Stimulated activated CD8-positive, alpha-beta memory T cell treated with anti-CD3 and anti-CD28 coated beads, Interleukin-7, amount 100 ng/mL, for 4 hours (primary cell): Measurements from ENCODE around the gene KPTN.
"Not testable (repeated sequence)": the region's sequence is repeated elsewhere in the genome, so short reads cannot be mapped to it uniquely, and the experiment has no call there.

ENCODE experiments used
- DNase-seq, 2 donors: peaks; one replicate each; pipeline ENCODE4 v3.0.0-alpha.2; 2020; ENCODE audit warnings: low read depth in 2 of 2

KPTN gene

DNA sequence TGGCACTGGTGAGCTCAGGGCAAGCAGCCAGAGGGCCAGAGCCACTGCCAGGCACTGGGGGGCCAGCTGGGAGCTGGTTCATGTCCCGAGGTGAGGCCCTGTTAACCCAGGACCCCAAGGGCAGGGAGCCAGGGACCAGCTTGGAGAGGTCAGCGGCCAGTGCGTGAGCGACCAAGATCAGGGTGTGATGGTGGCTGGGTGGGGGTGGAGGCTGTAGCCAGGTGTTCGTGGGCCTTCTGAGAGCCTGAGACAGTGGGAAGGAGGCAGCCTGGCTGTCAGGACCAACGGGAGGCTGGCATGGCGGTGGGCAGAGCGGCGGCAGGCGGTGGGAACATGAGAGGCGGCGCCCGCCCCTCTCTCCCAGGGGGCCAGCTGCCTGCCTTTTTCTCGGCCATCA, 8.1 kb upstream of the KPTN start:
- no peak for DNase-seq

DNA sequence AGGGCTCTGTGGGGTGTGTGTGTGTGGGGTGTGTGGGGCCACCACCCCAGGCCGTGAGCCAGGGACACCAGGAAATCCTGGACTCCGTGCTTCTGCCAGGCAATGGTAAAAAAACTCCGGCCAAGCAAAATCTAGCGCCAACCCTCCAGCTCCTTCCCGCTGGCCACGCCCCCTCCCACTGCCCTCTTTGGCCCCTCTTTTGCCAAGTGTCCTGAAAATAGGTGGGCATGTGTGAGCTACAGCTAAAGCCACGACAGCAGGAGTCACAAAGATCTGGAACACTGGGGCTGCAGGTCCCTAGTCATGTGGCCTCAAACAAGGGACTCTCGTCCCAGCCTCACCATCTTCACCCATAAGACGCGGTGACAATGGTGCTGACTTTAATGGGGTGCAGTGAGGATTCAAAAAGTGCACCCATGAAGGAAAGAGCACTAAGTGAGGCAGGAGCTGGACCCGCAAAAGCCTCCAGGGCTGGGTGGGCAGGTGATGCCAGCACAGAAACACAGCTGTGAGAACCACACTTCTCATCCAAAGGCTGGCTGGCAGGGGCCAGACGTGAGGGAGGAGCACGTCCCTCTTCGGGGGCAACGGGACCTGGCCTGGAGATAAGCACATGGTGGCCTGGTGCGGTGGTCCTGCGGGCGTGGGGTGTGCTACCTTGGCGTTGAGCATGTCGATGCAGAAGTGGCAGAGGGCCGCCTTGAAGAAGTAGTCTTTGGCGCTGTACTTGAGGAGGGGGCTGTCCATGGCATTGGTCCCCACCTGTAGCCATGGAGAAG, 7.5 kb upstream of the KPTN start:
- no peak for DNase-seq

DNA sequence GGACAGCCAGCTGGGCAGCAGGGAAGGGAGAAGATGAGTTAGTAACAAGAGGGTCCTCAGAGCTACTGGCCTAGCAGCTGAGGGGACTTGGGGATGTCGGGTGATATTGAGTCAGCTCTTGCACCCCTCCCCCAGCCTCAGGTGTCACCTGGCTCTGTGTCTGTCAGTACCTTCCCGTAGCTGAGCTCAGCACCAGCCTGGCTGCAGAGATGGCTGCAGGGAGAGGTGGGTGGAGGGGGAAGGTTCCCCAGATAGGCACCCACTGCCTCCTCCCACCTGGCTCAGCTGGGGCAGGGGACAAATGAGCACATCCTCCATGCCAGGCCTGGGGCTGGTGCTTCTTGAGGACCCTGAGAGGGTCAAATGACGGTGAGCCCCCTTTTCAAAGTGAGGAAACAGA, 6.8 kb upstream of the KPTN start:
- no peak for DNase-seq

DNA sequence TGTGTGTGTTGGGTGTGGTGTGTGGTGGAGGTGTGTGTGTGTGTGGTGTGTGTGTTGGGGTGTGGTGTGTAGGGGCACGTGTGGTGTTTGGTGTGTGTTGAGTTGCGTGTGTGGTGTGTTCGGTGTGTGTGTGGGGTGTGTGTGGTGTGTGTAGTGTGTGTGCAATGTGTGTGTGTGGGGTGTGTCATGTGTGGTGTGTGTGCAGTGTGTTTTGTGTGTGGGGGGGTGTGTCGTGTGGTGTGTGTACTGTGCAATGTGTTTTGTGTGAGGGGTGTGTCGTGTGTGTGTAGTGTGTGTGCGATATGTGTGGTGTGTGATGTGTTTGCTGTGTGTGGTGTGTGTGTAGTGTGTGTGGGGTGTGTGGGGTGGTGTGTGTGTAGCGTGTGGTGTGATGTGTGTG, 6.0 kb upstream of the KPTN start:
- DNase-seq, result no peak

DNA sequence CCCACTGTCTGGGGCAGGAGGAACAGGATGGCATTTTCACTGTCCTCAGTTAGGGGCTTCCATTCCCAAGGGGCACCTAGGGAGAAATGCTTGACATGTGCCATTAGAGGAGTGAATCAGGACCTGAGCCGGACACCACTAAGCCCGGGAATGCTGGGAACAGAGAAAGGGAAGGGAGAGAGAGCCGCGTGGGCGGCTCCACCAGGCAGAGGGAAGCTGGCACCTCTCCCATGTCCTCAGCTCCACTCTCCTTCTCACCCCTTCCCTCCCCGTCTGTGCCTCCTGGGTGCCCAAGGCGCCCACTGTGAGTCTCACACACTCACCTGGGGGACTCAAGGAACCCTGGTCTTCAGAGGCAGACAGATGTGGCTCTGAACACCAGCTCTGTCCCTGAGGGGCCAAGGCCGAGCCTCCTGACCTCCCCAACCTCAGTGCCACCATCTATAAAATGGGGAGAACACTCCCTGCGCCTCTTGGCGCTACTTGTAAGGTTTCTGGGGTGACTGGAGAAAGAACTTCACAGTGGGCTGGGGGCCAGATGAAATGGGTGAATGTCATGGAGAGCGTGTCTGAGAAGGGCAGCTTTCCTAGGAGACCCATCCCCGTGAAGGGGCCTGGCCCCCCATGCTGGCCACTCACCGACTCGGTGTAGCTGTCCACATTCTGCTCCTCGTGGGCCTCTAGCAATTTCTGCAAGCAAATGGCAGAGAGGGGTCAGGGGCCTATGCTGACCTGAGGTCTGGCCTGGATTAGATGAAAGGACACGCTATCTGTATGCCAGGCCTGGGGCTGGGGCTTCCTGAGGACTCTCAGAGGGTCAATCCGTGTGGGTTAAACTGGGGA, 5.3 kb upstream of the KPTN start:
- DNase-seq, result no peak

DNA sequence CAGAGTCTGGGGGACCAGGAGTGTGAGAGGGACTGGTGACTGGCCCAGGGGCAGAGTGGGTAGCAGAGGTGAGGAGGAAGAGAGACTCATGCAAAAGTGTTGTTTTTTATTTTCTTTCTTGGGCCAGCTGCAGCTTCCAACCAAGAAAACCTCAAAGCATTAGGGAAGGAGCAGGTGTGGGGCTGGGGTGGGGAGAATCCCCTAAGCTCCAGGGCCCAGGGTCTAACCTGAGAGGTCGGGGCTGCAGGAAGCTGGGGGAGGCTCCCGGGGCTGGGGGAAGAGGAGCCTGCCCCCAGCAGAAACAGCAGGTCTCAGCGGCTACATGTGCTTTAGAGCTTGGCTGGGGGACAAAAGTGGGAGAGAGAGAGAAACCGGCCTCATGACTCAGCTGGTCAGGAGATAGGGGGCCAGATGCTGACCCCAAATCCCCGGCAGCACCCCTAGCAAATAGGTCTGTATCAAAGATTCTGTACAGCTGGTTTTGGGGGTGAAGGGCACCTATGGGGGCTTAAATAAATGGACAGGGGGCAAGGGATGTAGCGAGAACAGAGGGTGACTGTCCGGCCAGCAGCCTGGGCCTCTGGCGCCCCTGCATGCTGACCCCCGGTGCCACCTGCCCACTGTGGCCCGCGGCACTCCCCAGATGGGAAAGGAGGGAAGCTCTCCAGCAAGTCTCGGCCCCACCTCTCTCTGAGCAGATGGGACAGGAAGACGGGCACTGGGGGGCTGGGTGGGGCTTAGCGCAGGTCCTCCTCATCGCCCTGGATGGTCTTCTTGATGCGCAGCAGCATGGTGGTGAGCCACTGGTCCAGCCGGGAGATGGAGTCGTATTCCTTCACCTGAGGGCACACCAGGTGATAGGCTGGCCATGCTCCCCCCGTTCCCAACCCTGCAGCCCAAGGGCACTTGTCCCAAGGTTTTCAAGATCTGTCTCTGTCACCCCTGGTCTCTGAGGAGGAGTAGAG, 3.8 kb upstream of the KPTN start:
- no peak for DNase-seq

DNA sequence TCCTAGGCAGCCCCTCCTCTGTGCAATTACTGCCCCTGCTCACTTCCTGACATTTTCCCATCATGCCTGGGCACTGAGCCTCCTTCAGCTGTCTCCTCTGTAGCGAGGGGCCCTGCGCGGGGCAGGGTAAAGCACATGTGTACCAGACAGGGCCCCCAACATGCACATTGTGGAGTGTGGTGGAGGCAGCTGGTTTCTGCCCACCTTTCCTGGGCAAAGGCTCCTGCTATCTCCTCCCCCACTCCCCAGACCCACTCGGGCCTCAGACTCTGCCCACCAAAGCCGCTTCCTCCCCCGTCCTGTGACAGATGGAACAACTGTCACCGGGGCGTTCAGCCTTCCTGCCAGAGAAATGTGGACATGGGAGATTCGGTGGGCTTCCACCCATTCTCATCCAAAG, 2.9 kb upstream of the KPTN start:
- DNase-seq, result no peak

DNA sequence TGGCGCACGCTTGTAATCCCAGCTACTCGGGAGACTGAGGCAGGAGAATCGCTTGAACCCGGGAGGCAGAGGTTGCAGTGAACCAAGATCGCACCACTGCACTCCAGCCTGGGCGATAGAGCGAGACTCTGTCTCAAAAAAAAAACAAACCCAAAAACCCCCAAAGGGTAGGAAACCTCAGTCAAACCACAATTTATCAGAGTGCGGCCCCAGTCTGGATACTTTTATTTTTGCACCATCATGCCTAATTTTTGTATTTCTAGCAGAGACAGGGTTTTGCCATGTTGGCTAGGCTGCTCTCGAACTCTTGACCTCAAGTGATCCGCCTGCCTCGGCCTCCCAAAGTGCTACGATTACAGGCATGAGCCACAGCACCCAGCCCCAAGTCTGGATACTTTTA, 2.2 kb upstream of the KPTN start:
- DNase-seq, result not testable (repeated sequence)

DNA sequence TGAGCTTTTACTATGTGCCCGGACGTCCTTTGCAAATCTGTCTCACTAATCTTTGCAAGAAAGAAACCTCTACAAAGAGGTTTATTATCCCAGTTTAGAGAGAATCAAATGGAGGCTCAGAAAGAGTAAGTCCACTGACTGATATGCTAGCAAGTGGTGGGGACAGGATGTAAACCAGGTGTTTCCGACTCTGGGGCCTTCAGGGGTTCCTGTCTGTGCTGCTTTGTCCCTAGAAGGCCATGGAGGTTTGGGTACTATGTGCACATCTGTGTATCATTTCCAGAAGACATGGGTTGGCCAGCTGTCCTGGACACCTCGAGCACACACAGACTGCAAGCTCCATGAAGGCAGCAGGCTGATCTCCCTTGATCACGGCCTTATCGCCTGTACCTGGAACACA, 1.2 kb upstream of the KPTN start:
- DNase-seq, result no peak

DNA sequence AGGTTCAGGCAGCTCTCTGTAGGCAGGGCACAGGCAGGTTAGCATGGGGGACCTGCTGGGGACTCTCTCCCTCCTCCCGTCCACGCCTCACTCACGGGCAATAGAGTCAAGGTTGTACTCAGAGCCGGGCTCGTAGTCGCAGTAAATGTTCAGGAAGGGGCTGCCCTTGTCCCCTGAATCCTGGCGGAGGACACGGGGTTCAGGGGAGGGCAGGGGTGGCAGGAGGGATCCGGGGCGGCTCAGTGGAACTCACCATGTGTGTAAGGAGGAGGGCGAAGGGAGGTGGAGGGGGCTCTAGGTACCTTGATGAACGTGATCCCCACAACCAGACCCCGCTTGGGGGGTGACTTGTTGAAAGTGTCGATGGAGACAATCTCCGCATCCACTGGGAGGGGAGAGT, 819 bp downstream of the KPTN start:
- no peak for DNase-seq

DNA sequence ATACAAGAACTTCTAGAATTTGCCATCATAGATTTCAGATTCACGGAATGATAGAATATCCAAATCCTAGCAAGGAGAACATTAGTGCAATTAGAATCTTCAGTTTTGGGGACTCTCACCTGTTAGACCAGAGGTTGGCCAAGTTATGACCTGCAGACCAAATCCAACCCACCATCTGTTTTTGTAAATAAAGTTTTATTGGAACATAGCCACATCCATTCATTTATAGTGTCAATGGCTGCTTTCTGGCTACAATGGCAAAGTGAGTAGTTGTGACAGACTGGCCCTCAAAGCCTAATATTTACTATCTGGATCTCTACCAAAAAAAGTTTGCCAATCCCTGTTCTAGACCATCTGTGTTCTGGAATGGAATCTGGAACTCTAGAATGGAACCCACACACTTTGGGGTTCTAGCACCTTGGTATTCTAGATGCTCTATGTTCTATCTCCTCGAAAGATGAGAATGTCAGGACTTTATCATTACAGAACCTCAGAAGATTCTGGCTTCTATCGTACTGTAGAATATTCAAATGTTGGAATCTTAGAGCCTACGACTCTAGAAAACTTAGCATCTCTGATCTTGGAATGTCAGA, 2.5 kb downstream of the KPTN start:
- no peak for DNase-seq

DNA sequence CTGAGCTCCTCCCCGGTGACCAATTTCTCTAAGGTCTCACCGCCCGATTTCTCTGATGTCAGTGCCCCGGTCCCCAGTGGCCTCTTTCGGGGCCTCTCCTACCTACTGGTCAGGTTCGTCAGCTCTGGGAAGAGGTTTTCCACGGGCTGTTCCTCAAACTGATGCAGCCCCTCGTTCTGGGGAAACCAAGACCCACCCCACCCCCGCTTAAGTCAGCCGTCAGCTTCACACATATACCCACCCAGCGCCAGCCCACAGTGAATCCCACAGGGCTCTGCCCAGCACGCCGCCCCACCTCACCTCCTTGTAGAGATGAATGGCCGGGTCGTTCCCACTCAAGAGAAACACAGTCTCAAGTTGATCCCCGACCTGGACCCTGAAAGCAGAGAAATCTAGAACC, 3.4 kb downstream of the KPTN start:
- no peak for DNase-seq

DNA sequence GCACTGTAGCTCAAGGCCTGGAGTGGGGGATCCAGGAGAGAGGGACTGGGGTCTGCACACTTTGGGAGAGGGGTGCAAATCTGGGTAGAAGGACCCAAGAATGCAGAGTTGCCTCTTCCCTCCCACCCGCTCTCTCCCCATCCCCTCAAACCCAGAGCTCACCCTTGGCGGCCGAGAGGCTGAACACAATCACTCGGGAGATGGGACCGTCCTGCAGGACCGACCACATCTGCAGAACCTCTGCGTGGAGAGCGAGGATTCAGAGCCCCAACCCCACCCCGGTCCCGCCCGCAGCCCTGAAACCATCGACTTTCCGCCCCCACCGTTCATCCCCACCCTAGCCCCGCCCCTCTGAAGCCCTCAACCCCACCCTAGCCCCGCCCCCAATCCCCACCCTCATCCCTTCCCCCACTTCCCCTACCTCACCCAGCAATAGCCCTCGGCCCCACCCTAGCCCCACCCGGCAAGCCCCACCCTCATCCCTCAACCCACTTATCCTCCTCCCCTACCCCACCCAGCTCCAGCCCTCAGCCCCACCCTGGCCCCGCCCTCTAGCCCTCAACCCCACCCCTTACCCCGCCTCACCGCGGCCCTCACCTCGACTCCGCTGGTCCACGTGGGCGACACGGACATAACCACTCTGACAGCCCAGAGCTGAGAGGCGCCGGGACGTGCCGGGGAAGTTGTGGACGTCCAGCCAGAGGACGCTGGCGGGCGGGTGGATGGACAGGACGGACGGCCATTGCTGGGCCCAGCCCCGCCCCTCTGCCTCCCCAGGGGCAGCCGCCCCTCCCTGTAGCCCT, 4.1 kb downstream of the KPTN start:
- DNase-seq, result no peak

DNA sequence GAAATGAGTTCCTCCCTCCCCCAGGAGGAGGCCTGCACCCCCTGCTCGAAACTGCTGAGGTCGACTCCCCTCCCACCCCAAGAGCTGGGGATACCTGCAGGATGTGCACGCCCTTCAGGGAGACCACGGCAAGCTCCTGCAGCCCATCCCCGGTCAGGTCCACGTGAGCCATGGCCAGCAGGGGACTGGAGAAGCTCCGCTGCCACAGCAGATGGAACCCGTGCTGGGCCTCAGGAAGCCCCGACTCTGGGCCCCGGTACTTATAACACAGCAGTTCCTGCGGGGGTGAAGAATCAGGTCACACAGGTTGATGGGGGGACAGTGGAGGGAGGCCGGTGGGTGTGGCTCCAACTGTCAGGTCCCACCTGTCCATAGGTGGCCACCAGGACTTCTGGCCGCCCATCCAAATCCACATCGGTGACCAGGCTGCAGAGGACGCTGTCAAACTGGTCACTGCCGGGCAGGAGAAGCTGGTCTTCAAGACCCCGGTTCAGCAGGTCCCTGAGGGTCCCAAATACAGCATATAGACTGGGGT, 7.5 kb downstream of the KPTN start:
- no peak for DNase-seq

DNA sequence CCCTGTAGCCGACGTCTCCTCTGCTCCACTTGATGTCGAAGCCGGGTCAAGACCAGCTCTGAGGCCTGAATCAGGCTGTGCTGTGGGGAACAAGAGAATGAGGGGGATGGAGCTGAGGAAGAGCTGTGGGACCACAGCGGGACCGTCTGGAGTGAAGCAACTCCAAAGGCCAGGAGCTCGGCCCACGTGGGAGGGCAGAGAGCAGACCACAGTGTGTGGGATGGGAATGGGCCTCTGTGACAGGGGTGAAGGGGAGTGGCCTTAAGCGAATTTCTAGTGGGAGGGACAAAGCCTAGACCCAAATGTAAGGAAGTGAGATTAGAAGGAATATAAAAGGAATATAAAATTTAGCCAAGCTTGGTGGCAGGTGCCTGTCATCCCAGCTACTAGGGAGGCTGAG, 8.6 kb downstream of the KPTN start:
- DNase-seq, result no peak

DNA sequence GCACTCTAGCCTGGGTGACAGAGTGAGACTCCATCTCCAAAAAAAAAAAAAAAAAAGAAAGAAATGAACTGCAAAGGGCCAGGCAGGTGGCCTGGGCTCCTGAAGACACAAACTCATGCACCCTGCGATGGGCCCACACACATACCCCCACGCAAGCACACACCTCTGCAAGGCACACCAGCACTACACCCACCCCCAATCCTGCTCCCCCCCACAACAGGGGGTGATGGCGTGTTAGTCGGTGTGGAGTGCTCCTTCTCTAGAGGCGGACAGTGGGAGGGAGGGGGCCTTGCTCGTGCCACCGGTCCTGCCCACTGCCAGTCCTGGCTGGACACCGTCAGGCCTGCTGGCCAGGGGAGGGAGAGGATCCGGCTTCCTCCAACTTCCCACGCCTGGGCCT, 10.7 kb downstream of the KPTN start:
- no peak for DNase-seq

DNA sequence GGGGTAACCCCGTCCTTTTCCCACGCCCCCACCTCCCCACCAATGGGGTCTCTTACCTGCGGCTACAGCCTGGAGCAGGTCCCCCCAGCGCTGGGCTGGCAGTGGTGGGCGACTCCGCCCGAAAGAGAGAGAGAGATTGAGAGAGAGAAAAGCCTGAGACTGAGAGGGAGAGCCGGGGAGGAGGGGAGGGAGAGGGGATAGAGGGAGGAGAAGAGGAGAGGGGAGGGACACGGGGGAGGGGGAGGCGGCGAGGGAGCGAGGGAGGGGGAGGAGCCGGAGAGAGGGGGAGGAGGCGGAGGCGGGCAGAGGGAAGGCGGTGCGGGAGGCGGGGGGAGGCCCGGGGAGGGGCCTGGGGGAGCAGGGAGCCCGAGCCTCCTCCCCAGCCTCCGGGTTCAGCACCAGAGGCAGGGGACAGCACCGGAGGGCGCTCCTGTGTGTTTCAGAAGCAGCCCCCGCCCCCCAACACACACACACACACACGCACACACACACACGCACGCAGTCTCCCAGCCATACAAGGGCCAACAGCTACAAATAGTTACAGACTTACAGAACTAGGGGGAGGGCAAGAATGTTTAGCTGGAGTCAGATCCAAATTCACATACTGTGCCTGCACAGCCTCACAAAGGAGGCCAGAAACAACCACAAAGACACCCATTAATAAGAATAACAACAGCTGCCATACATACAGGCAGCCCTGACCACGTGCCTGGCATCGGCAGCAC, 12.1 kb downstream of the KPTN start, which contains the start of gene SLC8A2:
Gene SLC8A2 (minus strand): TSS at position 161 of the 725 bp plus-strand sequence. CDS start 5,490 bp downstream, outside the sequence.
- peak; percentile 34 to 52 for DNase-seq

DNA sequence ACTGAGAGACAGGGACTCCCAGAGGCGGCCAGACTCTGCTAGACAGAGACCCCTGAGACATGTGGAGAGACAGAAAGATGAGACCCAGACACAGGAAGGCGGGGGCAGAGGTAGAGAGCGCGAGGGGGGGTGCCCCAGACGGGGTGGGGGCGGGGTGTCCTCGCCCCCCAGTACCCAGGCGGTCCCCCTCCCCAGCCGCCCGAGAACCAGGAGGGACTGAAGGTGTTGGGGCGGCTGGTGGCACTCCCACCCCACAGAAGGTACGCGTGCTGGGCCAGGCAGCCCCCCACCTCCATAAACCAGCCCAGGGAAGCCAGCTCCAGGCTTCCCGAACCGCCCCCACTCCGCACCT, 12.7 kb downstream of the KPTN start:
- no peak for DNase-seq

DNA sequence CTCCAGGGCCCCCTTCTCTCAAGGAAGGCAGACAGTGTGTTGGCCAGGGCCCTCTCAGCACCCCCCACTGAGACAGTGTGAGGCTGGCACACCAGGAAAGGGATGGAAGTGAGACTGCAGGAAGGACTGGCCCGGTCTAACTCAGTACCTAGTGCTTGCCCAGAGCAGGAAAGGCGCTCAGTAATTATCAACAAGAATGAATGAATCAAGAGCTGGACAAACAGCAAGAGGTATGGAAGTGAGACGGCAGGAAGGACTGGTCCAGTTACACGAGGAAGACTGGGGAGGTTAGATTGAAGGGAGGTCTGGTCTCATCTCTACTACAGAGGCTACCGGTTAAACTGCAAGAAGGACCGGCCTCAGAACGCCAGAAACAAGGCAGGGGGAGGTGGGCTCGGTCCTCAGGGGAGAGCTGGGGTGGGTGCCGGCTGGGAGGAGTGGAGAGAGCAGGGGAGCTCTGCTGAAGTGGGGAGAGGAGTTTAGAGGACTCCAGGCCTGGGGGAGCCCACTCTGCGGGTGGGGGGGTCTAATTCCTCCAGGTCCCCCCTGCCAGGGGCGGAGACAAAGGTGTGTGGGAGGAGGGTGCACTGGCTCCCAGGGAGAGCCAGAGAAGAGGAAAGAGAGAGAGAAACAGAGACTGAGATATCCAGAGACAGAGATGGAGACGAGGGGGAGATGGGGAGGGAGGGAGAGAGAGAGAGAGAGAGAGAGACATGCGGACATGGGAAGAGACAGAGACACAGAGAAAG, 13.4 kb downstream of the KPTN start:
- no peak for DNase-seq
